Hematopoietic multipotent progenitor cell treated with erythropoietin and hydrocortisone succinate and interleukin-3 and kit ligand, for 6 days (in vitro differentiated cells): ENCODE data around the gene CACNA1E.

Experiments
- DNase-seq: peaks from one replicate; pipeline ENCODE4 v3.0.0-alpha.2; 2015

CACNA1E gene

GRCh38 chr1:181592255-181592859, 109.0 kb downstream of the CACNA1E start:
- no peak for DNase-seq

DNA sequence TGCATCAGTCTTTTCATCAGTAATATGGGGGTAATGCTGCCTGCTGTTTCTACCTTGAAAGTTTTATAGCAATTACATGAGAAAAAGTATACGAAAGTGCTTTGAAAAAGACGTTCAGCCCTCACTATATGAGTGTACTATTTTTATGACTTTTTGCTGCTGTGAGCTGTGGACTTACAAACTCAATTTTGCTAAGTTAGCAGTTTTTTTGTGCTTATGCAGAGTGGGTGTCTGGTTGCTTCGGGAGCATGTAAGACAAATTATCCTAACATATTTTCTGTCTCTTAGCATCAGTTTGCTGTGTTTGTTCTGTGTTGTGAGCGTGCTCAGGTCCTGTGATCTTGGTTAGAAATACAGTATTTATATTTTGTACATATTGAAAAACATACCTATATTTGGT, 109.7 kb downstream of the CACNA1E start:
- no peak for DNase-seq

GRCh38 chr1:181594553-181594952, 111.2 kb downstream of the CACNA1E start:
- no peak for DNase-seq

DNA sequence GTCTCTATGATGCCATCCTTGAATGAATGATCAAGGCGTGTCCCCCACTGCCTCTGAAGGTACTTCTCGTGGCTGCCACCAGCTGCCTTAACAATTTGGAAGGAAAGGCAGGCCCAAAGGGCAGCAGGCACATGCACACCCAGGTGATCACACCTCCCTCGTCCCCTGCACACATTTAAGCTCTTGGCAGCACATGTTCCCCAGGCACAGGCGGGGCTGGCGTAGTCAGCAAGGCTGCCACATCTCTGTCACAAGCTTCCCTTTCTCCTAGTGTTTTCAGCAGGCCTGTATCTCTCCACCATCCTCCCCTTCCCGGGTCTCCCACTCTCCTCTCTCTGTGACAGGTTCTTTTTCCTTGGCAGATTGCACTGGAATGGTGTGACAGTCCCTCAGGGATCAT, 111.9 kb downstream of the CACNA1E start:
- no peak for DNase-seq

DNA sequence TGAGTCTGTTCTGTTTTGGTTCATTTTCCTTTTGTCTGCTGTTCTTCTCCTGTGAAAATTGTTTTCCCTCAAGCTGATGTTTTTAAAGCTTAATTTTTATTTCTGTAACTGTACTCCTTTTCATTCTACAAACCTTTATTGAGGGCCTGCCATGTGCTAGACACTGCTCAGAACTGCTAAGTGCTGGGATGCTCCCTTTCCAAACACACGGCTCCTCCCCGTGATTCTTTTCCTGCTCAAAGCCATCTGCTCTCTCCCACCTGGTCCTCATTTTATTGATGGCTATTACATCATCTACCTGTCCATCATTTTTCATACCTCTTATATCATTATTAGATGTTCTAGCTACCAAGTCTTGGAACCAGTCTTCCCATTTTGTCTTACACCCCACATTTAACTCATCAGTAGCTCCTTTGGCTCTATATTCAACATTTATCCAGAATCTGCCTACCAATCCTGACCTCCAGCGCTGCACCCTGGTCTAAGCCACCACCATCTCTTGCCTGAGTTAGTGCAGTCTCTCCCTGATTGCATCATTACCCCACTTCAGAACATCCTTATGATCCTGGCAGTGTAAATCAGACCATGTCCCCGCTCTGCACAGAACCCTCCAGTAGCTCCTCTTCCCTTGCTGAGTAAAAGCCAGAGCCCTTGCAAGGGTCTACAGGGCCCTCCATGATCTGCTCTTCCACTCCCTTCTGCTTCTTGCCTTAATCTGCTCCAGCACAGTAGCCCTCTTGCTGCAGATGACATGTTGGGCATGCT, 118.1 kb downstream of the CACNA1E start:
- DNase-seq, result no peak

DNA sequence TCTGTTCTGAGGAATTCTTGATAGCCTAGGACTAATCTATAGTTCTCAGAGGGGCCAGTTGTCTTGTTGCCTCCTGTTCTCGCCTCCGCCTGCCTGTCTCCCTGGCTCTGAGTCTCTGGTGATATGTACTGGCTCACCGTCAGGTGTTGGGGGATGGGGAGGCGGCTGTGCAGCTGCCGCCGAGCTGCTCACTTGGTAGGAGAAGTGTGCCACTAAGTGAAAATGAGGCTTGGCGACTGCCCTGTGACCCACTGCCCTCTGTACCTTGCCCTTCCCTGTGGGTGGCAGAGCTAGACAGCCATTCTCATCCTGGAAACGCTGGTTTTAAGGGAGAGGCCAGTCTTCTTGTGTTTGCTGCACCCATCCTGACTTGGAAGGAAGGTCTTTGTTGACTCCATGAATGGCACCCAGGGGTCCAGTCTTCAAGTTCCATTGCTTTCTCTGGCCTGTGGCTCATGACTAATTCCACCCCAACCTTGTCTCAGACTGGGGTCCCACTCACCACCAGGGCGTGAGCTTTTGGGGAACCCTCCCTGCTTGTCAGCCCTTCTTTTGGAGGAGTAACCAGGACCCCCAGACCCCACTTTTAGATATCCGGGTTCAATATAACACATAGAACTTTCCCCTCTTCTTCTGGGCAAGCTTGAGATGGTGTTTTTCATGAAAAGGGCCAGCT, 120.6 kb downstream of the CACNA1E start:
- DNase-seq, result no peak

DNA sequence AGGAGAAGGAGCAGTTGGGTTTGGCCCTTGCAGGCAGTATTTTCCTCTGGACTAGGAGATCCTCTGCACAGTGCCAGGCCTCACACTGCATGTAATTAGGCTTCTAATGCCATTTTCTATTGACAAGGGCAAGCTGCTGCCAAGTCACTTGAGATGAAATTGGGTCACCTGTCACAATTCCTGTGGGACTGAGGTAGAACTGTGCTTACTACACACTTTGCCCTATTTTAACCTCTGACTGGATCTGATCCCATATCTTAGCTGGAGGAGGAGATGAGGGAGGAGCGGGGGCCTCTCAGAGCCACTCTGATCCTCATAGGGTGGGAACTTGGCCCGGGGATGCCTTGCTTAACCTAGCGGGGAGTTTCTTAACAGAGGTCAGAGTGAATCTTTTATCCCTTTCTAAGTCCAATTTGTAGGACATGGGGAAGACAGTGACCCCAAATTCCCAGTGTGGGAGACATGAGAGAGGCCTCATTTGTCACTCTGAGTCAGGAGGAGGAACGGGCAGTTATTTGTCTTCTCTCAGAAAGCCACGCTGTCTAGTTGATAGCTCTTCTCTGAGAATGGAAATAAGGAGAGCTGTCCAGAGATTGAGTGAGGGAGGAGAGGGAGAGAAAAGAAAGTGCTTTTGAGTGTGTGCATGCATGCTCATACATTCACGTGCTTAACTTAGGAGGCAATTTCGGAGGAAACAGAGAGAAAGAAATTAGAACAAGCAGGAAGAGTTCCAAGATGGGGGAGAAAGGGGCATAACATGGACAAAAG, 121.3 kb downstream of the CACNA1E start:
- DNase-seq, result no peak

DNA sequence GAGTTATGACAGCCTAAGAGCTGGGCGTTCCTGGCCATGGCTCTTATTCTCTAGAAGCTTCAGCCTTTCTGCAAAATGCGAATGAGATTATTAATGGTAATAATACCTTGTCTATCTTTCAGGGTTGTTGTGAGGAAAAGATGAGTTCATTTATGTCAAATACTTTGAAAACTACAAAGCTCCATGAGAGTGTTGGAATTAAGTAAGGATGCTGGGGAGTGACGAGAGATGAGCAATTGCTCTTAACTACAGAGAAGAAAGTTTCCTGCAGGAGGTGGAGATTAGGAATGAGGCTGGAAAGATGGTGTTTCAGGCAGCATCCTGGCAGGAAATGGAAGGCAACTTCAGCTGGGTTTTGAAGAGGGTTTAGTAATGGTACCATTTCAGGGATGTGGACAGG, 124.2 kb downstream of the CACNA1E start:
- no peak for DNase-seq

- DNase-seq, result no peak
Measured at GRCh38 chr1:181608386-181608785, 125.1 kb downstream of the CACNA1E start.

DNA sequence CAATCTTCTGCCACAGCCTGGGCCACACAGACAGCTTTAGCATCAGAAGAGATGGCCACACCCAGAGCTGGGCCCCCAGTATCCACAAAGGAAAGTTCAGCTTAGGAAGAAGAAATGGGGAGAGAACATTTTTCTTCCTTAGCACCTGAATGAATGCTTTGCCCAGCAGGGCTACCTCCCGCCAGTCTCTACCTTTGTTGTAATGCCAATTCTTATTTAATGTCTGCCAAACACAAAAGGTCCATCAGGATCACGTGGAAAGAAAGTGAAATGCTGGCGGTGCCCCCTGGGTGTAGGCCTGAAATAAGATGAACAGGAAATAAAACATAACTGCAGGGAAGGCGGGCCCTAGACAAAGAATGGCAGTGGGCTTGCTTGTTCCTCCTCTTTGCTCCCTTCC, 125.6 kb downstream of the CACNA1E start:
- DNase-seq, result no peak

- no peak for DNase-seq
Measured at GRCh38 chr1:181612100-181612499, 128.8 kb downstream of the CACNA1E start.

- DNase-seq, result no peak
Measured at GRCh38 chr1:181618559-181618958, 135.2 kb downstream of the CACNA1E start.

GRCh38 chr1:181620183-181620582, 136.9 kb downstream of the CACNA1E start:
- no peak for DNase-seq

DNA sequence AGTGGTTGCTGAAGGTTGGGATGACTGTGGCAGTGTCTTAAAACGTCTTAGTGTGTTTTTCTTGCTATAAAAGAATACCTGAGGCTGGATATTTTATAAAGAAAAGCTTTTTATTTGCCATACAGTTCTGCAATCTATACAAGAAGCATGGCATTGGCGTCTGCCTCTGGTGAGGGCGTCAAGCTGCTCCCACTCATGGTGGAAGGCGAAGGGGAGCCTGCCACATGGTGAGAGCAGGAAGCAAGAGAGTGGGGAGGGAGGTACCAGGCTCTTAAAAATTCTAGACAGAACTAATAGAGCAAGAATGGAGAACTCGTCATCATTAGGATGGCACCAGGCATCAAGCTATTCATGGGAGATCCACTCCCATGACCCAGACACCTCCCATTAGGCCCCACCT, 140.5 kb downstream of the CACNA1E start:
- no peak for DNase-seq

- DNase-seq, result no peak
Measured at GRCh38 chr1:181626279-181626938, 143.1 kb downstream of the CACNA1E start.

DNA sequence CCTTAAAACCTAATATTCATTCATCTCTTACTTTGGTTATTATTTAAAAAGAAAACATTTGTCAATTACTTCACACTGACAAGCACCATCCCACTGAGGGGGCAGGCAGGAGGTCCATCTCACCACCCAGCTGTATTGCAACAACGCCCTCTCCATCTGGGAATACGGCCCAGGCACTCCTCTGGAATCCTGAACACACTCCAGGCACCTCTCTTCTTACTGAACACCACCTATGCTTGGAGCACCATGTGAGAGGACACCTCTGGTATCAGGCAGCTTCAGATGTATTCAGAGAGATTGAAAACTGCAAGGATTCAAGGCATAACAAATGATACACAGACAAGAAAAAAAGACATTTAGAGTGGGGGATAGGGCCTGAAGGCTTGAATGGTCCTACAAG, 147.1 kb downstream of the CACNA1E start:
- no peak for DNase-seq

DNA sequence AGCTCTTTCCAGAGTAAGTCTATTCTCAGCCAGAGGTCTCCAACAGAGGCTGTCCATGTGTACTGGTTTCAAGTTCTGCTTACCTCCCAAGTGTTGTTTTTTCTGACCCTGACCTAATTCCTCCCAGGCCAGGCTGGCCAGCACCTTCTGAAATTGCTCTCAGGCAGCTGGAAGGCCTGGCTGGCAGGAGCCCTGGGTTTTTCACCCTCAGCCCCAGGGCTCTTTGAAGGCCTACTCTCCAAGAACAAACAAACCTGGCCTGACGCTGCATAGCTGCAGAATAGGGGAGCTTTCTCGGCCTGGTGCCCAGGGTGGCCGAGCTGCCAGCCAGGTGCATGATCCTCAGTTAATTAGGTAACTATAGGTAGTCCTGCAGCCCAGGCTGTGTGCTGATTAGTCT, 147.5 kb downstream of the CACNA1E start:
- no peak for DNase-seq

GRCh38 chr1:181632492-181632891, 149.2 kb downstream of the CACNA1E start:
- DNase-seq, result no peak

DNA sequence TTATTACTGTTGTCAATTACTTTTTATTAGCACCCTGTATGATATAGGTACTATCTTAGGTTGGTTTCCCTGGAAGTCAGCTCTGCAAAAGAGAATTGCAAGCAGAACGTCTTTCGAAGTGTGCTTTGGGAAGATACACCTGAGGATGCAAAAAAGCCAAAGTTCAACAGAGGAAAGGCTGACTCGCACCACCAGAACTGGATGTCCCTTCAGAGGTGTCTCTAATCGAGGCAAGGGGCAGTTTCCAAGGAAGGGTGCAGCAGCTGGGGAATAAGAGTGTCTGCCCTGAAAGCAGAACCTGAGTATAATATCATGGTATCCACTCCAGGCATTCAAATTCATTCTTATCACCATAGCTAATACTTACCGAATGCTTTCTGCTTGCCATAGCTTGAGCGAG, 149.6 kb downstream of the CACNA1E start:
- DNase-seq, result no peak

DNA sequence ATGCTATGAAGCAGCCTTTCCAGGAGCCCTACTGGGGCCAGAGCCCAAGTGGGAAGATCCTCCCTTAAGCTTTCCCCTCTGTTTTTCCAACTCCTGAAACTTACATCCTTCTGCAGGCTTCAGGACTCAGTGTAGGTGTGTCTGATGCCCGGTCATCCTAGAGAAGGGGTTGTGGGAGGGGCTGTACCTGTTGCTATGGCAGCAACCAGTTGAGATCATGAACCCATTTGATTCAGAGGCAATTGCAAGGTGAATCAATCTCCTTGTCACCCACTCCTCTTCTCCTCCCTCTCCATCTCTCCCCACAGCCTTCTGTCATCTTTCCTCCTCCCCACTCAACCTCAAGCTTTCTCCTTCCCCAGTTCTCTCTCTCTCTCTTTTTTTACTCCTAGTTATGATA, 151.8 kb downstream of the CACNA1E start:
- DNase-seq, result no peak

- no peak for DNase-seq
Measured at GRCh38 chr1:181637998-181638397, 154.7 kb downstream of the CACNA1E start.

DNA sequence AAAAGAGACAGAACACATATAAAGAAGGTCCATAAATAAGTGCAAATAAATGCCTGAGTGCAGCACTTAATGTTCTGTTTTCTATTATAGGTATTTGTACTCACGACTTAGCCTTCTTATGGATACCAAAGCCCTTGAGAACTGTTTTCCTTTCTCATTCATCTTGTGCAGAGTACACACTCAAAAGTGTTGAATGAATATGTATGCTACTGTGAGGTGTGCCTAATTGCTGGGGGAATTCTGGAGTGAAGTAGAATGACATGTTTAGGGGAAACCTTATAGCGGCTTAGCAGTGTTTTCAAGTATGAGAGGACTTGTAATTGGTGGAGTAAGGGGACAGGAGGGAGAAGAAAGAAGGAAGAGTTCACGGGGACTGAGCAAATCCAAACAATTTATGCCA, 157.6 kb downstream of the CACNA1E start:
- no peak for DNase-seq

- no peak for DNase-seq
Measured at GRCh38 chr1:181643631-181644030, 160.3 kb downstream of the CACNA1E start.
